GM08714 (cell line): ENCODE data around the gene C10orf143.
"Not testable (repeated sequence)": the region's sequence is repeated elsewhere in the genome, so short reads cannot be mapped to it uniquely, and the experiment has no call there.

Experiments used
- H3K4me3 ChIP-seq: fragments of 200-500 bp; sonication (Bioruptor generic); 2 replicates; pipeline ENCODE4 v1.5.1; 2014; ENCODE audit warnings: mild to moderate bottlenecking, low read length, inconsistent platforms
- ZNF274 ChIP-seq: IDR thresholded peaks from 2 replicates; pipeline ENCODE4 v1.6.1; 2012; ENCODE audit warnings: mild to moderate bottlenecking, low read depth, low read length

The C10orf143 gene

DNA sequence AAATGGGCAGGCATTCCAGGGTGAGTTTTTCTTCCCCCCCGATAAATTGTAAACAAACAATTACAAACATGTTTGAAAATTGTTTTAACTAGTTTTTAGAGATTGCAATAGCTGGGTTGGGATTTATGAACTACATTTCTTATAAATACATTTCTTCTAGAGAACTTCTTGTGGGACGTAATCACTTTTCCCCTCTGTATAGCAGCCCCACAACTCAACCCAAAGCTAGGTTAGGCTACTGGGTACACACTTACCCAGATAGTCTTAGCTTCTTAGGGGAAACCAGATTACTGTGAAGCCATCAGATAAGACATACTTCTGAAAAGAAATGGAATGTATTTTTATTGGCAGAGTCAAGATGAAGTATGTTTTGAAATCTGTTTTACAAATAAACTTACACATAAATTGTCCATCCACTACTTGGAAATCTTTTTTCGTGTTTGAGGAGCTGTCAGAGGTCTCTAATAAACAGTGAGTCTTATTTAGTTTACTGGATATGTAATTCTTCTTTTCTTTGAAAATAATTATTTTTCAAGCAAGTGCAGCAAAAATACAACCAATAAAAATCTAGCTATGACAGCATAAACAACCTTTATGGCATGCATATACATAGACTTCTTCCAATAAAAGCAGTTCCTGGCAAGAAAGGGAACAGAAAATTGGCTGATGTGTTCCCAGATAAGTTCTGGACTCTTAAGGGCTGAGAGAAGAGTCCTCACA lies 17.6 kb upstream of the C10orf143 start:
- no peak for TF ChIP-seq ZNF274
- H3K4me3 ChIP-seq = no peak overlapping the region

DNA sequence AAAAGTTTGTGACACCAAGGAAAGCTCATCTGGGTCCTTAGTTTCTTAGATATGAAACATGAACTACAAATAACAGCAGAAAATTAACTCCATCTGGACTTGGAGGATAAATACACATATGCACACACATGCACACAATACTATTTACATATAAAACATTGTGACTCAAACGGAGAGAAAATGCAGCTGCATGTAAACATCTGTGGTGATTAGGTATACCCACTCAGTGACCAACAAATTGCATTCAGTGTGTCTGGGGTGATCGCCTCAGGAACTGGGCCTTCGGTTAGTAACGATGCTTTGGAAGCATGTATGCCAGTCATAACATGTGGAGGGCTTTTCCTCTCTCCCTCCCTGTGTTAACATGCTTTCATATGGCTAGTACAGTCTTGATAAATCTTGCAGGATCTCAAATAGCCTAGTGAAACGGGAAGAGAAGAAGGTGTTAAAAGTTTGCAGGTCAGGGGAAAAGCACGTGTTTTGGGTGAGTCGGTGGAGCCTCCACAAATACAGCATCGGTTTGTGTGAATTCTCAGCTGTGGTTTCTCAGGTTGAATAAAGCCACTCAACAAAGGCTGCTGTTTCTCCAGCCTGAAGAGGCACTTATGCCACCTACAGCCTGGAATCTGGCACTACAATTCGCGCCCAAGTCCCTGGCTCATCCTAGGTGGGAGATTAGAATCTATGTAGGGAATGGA lies 16.9 kb upstream of the C10orf143 start:
- TF ChIP-seq ZNF274 = no peak

DNA sequence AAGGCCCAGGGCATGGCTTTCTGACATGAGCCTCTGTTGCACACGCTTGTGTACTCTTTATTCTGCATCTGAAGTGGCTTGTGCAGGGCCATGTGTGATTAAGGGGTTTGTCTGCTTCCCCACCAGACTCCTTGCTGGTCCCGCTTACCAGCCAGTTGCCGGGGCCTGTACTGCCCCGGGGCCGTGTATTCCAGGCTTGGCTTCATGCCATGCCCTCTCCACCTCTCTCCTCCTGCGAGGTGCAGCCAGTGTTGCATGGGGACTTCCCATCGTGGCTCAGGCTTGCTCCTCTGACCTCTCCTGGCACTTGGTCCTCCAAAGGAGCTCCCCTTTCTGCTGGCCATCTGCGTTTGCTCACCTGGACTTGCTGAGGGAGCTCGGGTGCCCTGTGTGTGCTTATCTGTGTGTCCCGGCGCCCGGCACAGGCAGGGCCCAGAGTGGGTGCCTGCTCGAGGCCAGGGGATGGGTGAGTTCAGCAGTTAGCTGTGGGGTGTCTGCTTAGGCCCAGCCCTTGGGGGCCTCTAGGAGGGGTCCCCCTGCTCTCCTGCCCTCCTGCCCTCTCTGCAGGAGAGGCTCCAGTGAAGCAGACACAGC lies 11.0 kb upstream of the C10orf143 start:
- no peak for TF ChIP-seq ZNF274

More for the DNA sequence above, 16.9 kb upstream of the C10orf143 start:
- no peak overlapping the region for H3K4me3 ChIP-seq

DNA sequence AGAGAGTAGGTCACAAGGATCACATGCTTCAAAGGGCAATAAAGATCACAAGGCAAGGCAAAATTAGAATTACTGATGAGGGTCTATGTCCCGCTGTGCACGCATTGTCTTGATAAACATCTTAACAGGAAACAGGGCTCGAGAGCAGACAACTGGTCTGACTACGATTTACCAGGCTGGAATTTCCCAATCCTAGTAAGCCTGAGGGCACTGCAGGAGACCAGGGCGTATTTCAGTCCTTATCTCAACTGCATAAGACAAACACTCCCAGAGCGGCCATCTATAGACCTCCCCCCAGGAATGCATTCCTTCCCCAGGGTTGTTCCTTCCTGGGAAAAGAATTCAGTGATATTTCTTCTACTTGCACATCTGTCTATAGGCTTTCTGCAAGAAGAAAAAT lies 6.9 kb upstream of the C10orf143 start:
- H3K4me3 ChIP-seq = not testable (repeated sequence)

More for the DNA sequence above, 11.0 kb upstream of the C10orf143 start:
- H3K4me3 ChIP-seq = no peak overlapping the region

DNA sequence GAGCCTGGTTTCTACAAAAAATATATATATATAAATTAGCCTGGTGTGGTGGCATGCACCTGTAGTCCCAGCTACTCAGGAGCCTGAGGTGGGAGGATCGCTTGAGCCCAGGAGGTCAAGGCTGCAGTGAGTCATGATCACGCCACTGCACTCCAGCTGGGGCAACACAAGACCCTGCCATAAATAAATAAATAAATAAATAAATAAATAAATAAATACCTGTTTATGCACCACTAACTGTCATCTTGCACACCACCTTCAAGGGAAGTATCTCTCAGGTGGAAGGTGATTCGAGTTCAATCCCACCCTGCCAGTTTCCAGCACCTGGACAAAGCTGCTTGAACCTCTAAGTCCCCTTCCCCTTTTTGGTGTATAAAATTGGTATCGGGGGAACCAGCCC lies 6.3 kb upstream of the C10orf143 start:
- H3K4me3 ChIP-seq = not testable (repeated sequence)

DNA sequence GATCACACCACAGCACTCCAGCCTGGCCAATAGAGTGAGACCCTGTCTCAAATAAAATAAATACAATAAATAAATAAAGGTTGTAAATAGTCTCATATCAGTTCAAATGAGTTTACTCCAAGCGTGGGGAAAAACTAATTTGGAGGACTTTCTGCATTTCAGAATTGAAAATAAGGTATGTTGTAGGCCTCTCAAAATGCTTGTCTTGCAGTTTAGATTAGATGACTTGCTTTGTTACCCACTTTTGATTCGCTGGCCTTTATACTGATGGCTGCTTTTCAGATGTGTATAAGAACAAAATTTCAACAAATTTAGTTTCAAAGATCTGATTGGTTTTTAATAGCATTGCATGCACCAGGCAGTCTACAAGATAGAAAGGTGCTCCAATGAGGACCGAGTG lies 2.2 kb upstream of the C10orf143 start:
- H3K4me3 ChIP-seq = no peak overlapping the region
- no peak for TF ChIP-seq ZNF274

DNA sequence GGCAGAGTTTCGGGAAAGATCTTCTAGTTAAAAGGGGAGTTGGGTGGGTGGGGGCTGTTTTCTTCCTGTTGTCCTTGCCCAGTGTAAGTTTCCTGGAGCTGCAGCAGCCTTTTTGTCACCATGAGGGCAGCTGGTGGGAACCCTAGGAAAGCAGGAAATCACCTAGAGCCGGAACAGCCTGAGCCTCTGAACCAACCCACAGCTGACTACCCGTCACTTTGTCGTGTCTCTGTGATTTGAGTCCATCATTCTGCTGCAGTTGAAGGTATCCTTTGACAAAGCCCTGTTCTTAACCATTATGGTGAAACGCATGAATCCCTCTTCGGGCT lies 1.2 kb upstream of the C10orf143 start:
- peak overlapping the region; percentile 63 for H3K4me3 ChIP-seq
- TF ChIP-seq ZNF274 = no peak

DNA sequence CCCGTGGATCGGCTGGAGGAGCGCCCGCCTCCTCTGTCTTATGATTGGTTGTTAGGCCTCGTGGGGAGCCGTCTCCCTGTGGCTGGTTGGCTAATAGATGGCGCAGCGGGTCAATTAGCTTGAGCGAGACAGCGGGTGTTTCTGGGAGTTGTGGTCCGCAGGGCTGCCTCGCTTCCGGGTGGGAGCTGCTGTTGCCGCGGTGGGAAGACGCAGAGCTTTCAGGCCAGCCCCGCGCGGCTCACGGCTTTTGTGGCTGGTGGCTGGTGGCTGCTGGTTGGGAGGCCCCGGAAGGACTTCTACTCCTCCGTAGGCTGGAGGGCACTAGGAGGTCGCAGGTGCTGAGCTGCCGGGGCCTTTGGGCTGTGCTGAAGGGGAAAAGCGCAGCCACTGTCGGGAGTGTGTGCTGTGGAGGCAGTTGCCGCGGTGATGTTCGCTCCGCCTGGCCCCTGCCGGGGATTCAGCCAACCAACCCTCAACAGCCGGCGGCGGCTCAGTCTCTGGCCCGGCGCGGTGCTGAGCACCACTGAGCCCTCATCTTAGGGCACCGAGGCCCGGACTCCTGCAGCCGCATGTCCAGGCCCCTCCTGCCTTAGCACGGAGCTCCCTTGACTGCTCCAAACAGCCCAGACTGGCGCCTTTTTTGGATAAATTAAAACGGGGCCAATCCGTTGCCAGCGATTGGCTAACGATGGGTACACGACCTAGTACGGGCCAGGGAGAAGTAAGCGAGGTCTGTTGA lies 652 bp upstream of the C10orf143 start:
- peak overlapping the region; percentile 84 for H3K4me3 ChIP-seq
- TF ChIP-seq ZNF274 = no peak

DNA sequence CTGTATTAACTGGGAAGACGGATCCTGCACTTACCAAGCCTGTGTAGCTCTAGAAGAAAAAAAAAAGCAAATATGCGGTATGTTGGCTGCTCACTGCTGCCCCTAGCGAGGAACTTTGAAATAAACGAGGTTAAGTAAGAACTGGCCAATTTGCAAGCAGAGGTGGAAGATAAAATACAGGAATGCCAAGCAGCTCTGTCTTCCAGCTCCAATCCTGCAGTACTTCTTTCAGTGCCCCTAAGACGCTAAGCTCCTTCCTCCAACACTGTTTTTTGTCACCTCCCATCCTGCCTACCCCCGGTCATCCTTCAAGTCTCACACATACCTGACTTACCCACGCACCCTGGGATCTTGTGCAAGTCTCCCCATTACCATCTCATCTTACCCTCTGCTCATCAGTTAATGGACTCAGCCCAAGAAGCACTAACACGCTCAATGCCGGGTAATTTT lies 809 bp downstream of the C10orf143 start:
- H3K4me3 ChIP-seq = peak overlapping the region; percentile 84
- no peak for TF ChIP-seq ZNF274

DNA sequence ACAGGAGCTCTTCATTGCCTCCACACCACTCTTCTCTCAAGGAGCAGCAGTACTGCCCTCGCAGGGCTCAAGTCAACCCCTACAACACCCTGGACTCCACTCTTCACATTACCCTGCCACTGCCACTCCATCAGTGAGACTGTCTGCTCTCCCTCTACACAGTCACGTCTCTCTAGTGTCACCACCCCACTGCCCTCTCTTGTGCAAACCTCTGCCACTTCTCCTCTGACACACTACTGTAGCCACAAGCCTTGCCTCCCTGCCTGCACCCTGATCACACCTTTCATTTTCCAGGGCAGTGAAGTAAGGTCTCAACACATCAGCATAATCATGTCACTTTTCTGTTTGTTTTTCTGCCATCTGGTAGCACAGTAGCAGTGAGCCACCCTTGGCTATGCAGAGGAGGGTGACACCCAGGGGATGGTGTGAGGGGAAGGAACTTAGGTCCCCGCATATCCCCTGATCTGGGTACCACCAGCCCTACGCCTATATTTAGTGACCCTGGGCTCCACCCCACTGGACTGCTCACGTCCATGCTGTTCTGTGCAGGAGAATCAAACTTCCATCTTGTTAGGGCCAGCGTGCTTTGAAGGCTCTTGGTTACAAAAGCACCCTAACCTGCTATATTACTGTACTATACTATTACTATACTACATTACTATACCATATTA lies 1.6 kb downstream of the C10orf143 start:
- TF ChIP-seq ZNF274 = no peak
- H3K4me3 ChIP-seq = peak overlapping the region; percentile 84

DNA sequence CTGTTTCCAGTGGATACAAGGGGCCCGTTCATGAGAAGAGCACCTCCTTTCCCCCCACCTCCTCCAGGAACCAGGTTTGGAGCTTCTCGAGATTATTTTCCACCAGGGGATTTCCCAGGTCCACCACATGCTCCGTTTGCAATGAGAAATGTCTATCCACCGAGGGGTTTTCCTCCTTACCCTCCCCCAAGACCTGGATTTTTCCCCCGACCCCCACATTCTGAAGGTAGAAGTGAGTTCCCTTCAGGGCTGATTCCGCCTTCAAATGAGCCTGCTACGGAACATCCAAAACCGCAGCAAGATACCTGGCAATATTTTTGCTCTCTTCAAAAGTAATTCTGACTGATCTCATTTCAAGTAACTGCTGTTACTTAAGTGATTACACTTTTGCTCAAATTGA lies 2.5 kb downstream of the C10orf143 start:
- H3K4me3 ChIP-seq = not testable (repeated sequence)

DNA sequence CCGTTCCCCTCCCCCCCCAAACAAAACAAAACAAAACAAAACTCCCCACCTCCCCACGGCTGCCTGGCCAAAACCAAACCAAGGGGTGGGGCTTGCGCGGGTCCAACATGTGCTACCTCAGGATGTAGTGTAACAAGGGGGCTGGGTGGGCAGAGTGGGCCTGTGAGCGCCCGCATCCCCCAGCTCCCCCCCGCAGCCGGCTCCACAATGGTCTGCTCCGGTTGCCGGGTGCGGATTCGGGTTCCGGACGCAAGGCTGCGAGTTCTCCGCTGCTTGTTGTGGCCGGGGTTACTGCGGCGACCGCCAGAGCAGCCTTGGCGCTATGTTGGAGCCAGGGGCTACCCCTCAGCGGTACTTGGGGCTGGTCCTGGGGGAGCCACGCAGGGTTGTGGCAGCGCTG lies 4.9 kb downstream of the C10orf143 start:
- no peak for TF ChIP-seq ZNF274
- no peak overlapping the region for H3K4me3 ChIP-seq

DNA sequence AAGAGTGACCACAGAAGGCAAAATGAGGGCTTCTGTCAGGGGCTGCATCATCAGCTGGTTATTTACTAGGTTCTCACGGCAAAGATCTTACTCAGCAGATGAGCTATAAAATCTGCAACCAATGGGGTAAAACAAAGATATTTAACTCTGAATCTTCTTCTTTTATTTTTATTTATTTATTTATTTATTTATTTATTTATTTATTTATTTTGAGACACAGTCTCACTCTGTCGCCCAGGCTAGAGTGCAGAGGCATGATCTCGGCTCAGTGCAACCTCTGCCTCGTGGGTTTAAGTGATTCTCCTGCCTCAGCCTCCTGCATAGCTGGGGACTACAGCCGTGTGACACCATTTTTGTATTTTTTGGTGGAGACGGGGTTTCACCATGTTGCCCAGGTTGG lies 11.3 kb downstream of the C10orf143 start:
- TF ChIP-seq ZNF274 = no peak
- H3K4me3 ChIP-seq = no peak overlapping the region

DNA sequence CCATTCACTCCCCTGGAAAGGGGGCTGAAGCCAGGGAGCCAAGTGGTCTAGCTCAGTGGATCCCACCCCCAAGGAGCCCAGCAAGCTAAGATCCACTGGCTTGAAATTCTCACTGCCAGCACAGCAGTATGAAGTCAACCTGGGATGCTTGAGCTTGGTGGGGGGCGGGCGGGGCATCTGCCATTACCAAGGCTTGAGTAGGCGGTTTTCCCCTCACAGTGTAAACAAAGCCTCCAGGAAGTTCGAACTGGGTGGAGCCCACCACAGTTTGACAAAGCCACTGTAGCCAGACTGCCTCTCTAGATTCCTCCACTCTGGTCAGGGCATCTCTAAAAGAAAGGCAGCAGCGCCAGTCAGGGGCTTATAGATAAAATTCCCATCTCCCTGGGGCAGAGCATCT lies 20.1 kb downstream of the C10orf143 start:
- not testable (repeated sequence) for H3K4me3 ChIP-seq

DNA sequence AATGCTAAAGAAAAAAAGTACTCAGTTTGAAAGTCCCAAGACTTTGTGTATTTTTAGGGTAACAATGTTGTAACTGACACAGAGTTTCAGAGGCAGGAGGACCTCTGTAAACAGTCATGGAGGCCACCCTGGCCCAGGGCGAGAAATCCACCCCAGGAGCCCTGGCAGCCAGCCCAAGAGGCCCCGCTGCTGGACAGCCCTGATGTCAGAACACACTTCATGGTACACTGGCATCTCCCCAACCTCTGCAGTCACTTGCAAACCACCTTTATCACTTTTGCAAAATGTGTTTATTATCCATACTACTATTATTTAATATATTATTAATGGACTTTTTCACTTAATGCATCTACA lies 30.2 kb downstream of the C10orf143 start:
- TF ChIP-seq ZNF274 = no peak
- H3K4me3 ChIP-seq = no peak overlapping the region
